SHP77 treated with DMSO at 0.1 percent for 48 hours (cell line): ENCODE measurements around the gene STK17B.
"Not testable (repeated sequence)": the region's sequence is repeated elsewhere in the genome, so short reads cannot be mapped to it uniquely, and the experiment has no call there.

ENCODE experiments used
- DNase-seq: peaks from one replicate; lab custom pipeline; 2025; lab: John Stamatoyannopoulos, UW

STK17B gene

DNA sequence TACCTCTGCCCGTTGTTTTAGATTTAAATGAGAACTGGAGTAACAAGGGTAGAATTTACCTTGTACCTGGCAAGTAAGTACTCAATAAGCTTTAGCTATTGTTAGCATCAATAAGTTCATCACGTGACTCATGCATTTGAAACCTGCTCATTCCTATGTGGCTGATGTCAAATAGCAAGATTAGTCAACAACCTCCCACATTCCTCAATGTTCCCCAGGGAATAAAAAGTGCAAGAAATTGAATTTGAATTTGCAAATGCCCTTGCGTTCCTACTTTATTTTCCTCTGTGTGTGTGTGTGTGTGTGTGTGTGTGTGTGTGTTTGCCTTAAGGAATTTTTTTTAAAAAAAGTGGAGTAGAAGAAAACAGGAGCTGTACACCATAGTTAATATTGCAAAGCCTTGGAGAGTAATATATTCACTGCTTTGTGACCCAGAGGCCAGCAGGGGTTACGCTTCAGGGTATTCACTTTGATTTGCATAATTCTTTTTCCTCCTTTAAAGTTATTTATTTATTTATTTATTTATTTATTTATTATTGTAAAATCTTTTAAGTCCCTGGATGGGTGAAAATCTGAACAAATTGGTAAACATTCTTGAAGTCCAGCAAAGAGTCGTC is 58.9 kb downstream of the STK17B start:
- no peak for DNase-seq

DNA sequence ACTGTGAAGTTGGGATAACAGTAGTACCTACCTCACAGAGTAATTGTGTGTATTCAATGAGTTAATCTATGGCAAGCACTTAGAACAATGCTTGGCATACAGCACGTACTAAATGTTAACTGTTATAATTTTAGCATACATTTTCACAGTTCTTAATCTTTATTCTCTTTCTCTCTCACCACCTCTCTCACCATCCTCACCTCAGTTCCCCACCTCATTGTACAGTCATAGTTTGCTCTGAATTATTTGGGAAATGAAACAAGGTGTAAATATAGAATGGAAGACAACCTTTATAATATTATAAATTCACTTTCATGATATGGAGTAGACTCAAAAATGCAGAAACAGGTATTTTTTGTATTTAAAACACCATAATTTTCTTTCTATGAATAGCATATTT is 62.8 kb downstream of the STK17B start:
- DNase-seq, result no peak

DNA sequence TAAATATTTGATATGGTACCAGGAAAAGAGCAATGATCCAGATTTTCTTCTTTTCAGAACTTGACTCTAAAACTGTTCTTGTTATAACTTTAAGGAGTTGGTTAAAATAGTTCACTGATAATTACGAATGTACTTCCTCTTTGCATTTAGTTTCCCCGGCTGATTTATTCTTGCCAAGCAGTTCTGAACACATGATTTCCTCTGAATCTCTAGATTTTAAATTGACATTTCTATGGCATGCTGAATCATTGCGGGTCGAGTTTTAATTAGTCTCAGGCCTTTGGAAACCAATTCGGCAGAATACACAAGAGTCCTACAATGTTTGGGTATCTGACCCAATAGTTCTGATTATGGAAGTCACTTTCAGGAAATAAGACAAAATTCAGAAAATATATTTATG is 65.4 kb downstream of the STK17B start:
- no peak for DNase-seq

DNA sequence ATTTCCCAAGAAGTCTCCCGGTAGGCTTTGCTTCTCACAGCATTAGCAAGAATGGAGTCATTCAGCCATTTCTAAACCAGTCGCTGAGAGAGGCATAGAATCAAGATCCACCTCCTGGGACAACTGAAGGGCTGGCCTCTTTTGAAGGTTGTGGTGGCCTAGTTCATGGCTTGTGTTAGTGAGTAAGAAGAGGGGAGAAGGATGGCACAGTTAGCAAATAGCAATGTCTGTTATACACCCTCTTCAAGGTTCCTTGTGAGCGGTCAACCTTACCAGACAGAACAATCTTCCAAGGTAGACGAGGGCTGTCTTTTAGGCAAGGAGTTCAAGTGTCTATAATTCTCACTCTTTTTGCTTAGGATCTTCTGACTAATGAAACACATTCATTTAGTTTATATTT is 67.3 kb downstream of the STK17B start:
- DNase-seq, result no peak

DNA sequence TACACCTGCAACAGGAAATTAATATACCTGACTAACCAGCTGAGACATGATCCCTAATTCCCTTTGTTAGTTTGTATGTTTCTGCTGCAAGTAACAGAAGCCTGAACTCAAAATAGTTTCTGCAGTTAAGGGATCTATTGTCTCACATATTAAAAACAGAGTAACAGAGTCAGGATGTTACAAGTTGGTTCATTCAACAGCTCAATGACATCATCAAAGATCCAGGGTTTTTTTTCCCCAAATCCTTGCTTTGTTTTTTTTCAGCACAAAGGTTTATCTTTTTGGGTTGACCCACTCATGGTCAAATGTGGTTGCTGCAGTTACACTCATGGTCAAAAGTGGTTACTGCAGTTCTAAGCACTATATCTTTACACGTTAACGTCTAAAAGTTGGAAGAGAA is 67.8 kb downstream of the STK17B start:
- DNase-seq, result no peak

DNA sequence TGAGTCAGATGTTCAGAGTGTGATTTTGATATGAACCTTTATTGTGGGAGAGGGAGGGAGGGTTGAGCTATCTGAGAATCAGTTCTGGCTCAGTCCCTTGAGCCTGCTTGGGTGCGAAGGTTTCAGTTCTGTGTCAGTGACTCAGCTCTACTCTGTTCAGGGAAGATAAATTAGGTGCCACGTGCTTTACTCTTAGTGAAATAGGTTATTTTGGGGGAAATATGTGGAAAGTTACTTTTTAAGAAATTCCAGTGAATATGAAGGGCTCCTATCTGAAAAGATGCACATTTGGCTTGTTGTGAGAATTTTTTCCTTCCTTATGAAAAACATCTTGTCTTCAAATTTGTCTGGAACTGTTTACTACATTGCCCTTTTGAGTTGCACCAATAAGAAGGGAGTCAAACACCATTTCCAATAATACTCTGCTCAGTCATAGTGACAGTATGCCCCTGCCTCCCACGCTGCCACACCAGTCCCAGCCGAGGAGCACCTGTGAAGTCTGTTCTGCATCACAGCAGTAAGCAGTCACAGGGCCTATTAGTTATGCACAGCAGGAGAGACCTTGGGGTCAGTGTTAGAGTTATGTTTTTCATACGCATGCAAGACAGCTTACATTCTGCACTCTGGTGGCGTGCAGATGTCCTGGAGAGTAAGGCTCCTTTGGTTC is 69.9 kb downstream of the STK17B start:
- no peak for DNase-seq

DNA sequence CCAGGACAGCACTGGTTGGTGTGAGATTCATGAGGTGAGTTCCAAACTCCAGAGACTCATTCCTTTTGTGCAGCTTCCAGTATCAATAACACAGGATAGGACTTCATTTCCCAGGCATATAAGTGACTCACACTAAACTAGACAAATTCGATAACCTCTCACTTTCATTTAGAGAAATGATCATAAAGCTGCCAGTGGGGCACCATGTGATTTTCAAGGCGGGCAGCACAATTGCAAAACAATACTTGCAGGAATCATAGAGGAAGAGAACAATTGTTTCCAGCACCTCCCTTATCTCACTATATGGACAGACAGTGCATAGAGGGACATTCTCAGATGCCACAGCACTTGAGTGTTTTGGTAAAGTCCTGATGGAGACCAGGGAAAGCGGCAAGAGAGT is 71.5 kb downstream of the STK17B start:
- DNase-seq, result no peak

DNA sequence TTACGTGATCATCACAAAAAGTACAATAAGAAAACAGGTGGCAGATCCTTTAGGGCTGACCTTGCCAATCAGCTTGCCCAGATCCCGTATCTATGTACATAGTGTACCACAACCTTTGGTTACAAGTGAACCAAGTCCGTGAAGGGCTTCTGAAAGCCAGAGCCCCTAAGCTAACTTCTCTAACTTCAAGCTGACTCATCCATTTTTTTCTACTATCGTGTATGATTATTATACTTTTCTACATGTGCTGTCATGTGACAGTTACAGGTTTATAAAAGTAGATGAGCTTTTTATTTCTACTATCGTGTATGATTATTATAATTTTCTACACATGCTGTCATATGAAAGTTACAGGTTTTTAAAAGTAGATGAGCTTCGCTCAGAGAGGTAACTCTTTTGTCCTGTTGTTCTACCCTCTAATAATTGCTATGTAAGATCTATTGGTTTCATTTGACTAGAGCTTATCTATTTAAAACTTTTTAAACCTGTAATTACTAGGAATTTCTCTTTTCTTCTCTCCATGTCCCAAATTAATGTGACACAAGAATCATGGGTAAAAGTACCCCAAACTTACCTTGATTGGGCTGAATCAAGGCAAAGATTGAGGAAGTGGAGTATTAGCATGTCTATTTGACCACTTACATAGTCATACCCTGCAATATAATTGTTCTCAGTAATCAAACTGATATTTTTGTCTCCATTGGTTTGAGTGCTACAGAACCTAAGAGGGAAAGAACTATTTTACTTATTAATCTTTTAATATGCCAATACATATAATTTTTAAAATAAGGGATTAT is 73.3 kb downstream of the STK17B start:
- DNase-seq, result no peak

DNA sequence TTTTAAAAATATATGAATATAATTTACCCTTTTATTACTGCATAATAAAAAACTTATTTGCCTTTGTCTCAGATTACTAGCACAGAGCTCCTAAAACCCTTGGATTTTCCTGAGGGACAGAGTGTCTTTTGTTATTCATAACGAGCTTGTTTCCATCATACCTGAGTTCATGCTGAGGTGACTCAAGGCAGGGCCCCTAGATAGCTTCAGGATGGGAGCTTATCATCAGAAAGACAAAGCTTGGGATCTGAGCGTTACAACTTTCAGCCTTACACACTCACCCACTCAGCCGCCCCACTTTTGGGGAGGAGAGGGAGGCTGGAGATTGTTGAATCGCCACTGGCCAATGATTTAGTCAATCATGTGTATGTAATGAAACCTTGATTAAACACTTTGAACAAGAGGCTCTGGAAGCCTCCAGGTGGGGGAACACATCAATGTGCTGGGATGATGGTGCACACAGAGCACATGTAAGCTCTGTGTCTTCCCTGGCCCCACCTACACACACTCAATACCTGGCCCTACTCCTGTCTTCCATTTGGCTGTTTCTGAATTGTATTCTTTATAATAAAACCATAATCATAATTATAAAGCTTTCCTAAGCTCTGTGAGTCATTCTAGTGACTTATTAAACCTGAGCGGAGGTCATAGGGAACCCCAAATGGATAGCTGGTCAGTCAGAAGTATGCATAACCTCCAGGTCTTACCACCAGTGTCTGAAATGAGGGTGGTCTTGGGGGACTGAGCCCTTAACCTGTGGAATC is 74.2 kb downstream of the STK17B start:
- DNase-seq, result no peak

DNA sequence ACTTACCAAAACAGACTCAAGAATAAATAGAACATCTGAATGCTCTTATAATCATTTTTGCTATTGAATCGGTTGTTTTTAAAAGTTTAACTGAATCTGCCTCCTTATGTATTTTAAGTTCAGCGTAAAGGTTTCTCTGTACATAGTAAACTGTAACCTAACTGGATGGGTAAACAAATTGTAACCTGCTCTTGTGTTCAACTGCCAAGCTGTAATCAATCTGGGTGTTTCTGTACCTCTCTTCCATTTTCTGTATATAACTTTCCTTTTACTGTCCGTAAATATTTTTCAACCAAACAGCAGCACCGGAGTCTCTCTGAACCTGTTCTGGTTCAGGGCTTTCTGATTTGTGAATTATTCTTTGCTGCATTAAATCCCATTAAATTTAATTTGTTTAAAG is 75.1 kb downstream of the STK17B start:
- no peak for DNase-seq

DNA sequence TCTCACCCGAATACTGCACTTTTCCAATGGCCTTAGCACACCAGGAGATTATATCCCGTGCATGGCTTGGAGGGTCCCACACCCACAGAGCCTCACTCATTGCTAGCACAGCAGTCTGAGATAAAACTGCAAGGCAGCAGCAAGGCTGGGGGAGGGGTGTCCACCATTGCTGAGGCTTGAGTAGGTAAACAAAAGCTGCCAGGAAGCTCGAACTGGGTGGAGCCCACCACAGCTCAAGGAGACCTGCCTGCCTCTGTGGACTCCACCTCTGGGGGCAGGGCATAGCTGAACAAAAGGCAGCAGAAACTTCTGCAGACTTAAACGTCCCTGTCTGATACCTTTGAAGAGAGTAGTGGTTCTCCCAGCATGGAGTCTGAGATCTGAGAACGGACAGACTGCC is 81.9 kb downstream of the STK17B start:
- DNase-seq, result not testable (repeated sequence)

DNA sequence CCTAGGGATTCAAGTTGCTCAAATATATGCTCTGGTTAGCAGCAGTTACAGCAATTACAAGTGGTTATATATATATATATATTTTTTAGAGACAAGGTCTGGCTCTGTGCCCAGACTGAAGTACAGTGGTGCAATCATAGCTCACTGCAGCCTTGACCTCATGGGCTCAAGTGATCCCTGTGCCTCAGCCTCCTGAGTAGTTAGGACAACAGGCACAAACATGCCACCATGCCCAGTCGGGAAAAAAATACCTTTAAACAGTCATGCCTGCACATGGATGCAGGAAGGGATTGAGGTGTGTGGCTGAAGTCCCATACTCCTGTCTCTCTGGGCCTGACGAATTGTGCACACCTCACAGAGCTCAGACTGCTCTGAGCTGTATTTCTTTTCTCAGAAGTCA is 83.2 kb downstream of the STK17B start:
- peak; percentile 34 for DNase-seq

DNA sequence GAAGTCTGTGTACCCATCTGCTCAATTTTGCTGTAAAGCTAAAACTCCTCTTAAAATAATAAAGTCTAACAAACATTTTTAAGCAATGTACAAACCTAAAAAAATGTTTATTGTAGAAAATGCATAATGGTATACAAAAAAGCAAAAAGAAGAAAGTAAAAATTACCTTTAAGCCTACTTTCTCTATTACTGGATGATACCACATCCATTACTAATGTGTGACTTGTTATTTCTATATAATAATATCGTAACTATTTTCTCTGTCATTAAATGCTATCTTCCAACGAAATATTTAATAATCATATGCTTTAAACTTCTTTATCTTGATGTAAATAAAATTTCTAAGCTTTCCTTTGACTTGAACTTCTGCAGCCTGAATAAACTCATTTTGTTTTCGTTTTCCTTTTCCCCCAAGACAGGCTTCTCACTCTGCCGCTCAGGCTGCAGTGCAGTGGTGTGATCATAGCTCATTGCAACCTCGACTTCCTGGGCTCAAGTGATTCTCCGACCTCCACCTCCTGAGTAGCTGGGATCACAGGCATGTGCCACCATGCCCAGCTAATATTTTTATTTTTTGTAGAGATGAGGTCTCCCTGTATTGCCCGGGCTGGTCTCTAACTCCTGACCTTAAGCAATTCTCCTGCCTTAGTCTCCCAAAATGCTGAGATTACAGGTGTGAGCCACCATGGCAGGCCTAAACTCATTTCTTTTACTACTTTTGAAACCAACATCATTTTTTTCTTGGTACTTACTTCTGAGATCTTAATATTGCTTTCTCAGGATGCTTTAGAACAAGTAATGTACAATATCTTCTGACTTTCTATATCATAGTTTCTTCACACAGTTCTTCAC is 84.6 kb downstream of the STK17B start:
- no peak for DNase-seq

DNA sequence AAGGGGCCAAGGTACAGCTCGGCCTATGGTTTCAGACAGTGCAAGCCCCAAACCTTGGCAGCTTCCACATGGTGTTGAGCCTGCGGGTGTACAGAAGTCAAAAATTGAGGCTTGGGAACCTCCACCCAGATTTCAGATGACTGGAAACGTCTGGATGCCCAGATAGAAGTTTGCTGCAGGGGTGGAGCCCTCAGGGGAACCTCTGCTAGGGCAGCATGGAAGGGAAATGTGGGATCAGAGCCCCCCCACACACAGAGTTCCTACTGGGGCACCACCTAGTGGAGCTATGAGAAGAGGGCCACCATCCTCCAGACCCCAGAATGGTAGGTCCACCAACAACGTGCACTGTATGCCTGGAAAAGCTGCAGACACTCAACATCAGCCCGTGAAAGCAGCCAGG is 87.8 kb downstream of the STK17B start:
- DNase-seq, result no peak
